Tibial nerve (tissue), 4 donors: Measurements from ENCODE around the gene OR52H1.

ENCODE experiments used
- EP300 ChIP-seq, 2 donors: sonication (generic); formaldehyde crosslinking; IDR thresholded peaks; one replicate each; pipeline ENCODE4 v1.6.1; 2017; ENCODE audit warnings: antibody characterized with exemption in 2 of 2, mild to moderate bottlenecking in 1 of 2
- POLR2A ChIP-seq, 2 donors: fragments of 450-650 bp; IDR thresholded peaks; one replicate each; pipeline ENCODE4 v1.6.1; 2017; ENCODE audit warnings: antibody characterized with exemption in 2 of 2, mild to moderate bottlenecking in 2 of 2, moderate library complexity in 2 of 2
- TF ChIP-seq, protein P1 (sequence below), 5 experiments: fragments of 200-600 bp in 3 of 5; fragments of 450-650 bp in 2 of 5; sonication (generic) in 3 of 5; IDR thresholded peaks; one replicate each; pipeline ENCODE4 v1.5.1; 2016 to 2019; ENCODE audit warnings: antibody characterized with exemption in 5 of 5, mild to moderate bottlenecking in 3 of 5, moderate library complexity in 2 of 5

GRCh38 chr11:5534046-5534445 lies 14.3 kb downstream of the OR52H1 start:
- TF ChIP-seq, protein P1, sequence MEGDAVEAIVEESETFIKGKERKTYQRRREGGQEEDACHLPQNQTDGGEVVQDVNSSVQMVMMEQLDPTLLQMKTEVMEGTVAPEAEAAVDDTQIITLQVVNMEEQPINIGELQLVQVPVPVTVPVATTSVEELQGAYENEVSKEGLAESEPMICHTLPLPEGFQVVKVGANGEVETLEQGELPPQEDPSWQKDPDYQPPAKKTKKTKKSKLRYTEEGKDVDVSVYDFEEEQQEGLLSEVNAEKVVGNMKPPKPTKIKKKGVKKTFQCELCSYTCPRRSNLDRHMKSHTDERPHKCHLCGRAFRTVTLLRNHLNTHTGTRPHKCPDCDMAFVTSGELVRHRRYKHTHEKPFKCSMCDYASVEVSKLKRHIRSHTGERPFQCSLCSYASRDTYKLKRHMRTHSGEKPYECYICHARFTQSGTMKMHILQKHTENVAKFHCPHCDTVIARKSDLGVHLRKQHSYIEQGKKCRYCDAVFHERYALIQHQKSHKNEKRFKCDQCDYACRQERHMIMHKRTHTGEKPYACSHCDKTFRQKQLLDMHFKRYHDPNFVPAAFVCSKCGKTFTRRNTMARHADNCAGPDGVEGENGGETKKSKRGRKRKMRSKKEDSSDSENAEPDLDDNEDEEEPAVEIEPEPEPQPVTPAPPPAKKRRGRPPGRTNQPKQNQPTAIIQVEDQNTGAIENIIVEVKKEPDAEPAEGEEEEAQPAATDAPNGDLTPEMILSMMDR (IDR thresholded peaks at IDR 0.05), result no peak
- TF ChIP-seq POLR2A (IDR thresholded peaks at IDR 0.05), result no peak
- no peak for TF ChIP-seq EP300 (IDR thresholded peaks at IDR 0.05)
